ENCODE data around the gene HIPK3.

DNA sequence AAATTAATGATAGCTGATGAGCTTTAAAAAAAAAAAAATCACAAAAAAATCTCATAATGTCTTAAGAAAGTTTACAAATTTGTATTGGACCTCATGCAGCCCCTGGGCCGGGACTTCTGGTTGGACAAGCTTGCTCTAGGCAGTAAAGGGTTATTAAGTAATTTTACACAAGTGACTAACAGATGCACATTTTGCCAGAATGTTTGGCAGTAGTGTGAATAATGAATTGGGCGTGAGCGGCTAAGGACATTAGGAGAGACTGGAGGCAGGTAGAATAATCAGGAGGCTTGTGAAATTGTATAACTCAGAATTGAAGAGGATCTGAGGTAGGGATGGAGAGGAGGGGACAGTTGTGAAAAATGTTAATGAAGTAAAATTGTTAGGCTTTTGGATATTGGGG, 77.4 kb downstream of the HIPK3 start:
- TF ChIP-seq, protein P1, sequence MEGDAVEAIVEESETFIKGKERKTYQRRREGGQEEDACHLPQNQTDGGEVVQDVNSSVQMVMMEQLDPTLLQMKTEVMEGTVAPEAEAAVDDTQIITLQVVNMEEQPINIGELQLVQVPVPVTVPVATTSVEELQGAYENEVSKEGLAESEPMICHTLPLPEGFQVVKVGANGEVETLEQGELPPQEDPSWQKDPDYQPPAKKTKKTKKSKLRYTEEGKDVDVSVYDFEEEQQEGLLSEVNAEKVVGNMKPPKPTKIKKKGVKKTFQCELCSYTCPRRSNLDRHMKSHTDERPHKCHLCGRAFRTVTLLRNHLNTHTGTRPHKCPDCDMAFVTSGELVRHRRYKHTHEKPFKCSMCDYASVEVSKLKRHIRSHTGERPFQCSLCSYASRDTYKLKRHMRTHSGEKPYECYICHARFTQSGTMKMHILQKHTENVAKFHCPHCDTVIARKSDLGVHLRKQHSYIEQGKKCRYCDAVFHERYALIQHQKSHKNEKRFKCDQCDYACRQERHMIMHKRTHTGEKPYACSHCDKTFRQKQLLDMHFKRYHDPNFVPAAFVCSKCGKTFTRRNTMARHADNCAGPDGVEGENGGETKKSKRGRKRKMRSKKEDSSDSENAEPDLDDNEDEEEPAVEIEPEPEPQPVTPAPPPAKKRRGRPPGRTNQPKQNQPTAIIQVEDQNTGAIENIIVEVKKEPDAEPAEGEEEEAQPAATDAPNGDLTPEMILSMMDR (IDR thresholded peaks at IDR 0.05) = no peak
- TF ChIP-seq POLR2AphosphoS5 (IDR thresholded peaks at IDR 0.05) = no peak

Measured in gastroesophageal sphincter (tissue), 3 donors.